ENCODE data around the gene FOXB2. TPM values are rescaled to one million over a fixed set of nuclear protein-coding genes. Genes with fewer than 3 reads are reported as not detected.

FOXB2 gene
- total and polyA plus RNA-seq, 2 of the 13 experiments (the other 11 are each of a cell fraction or from before 2014, with no cell fraction given), result not detected

DNA sequence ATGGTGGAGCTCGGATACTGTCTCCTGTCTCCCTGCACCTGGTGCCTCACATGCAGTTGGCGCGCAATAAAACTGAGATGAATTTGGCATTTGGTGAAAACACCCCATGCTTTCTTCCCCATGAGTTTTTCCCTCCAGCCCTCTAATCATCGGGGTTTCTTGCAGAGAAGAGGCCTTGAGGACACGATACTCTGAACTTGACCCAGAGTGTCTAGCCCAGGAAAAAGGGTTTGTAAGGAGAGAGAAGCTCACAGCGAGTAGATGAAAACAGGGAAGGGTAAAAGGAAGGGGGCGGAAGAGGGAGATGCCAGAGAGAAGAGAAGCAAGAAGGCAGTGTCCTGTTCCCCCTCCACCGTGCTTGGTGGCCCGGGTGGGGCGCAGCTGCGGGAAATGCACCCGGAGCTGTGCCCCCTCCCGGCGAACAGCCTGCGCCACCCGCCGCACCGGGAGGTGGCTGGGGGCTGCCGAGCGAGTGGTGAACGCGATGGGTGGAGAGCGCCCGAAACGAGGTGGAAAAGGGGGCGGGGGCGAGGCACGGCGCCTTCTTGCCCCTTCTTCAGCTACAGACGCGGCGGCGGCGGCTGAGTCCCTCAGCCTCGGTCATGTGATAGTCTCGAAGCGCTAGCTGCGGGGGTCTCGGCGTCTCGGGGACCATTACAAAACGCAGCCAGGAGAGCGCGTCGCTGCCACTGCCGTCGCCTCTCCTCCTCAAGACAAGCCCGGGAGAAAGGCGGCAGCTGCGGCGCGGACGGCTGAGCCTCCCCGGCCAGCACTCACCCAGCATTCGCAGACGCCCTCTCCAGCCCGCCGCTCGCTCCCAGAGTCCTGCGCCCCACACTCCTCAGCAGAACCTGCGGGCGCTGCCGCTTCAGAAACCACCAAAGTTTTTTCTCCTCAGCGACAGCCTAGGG is 1.1 kb upstream of the FOXB2 start (continued):
- TF ChIP-seq, protein P1, sequence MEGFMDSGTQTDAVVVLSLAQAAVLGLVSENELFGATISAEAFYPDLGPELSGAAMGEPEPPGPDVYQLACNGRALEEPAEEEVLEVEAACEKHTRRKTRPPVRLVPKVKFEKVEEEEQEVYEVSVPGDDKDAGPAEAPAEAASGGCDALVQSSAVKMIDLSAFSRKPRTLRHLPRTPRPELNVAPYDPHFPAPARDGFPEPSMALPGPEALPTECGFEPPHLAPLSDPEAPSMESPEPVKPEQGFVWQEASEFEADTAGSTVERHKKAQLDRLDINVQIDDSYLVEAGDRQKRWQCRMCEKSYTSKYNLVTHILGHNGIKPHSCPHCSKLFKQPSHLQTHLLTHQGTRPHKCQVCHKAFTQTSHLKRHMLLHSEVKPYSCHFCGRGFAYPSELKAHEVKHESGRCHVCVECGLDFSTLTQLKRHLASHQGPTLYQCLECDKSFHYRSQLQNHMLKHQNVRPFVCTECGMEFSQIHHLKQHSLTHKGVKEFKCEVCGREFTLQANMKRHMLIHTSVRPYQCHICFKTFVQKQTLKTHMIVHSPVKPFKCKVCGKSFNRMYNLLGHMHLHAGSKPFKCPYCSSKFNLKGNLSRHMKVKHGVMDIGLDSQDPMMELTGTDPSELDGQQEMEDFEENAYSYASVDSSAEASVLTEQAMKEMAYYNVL (CRISPR knock-in tag; IDR thresholded peaks at IDR 0.05; ENCODE audit: borderline replicate concordance), result no peak
- no peak for TF ChIP-seq DNMT3B (CRISPR knock-in tag; conservative IDR thresholded peaks at IDR 0.05)
- no peak for TF ChIP-seq ZNF260 (CRISPR knock-in tag; IDR thresholded peaks at IDR 0.05; ENCODE audit: borderline replicate concordance, low read depth)
- TF ChIP-seq SPEN (CRISPR knock-in tag; IDR thresholded peaks at IDR 0.05; ENCODE audit: low read depth), result no peak
- TF ChIP-seq, protein P2, sequence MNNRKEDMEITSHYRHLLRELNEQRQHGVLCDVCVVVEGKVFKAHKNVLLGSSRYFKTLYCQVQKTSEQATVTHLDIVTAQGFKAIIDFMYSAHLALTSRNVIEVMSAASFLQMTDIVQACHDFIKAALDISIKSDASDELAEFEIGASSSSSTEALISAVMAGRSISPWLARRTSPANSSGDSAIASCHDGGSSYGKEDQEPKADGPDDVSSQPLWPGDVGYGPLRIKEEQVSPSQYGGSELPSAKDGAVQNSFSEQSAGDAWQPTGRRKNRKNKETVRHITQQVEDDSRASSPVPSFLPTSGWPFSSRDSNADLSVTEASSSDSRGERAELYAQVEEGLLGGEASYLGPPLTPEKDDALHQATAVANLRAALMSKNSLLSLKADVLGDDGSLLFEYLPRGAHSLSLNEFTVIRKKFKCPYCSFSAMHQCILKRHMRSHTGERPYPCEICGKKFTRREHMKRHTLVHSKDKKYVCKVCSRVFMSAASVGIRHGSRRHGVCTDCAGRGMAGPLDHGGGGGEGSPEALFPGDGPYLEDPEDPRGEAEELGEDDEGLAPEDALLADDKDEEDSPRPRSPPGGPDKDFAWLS (CRISPR knock-in tag; IDR thresholded peaks at IDR 0.05; ENCODE audit: borderline replicate concordance), result no peak

GRCh38 chr9:77018969-77019235 is 553 bp upstream of the FOXB2 start:
- no peak for ATAC-seq
- 9% methylated on average over 8 of the region's 12 CpGs for WGBS (ENCODE audit: low lambda C conversion rate)
- Histone ChIP-seq H4K20me1 (ENCODE audit: insufficient read depth, low read length) (no peaks in the 10 kb centered on the region), H2AFZ (ENCODE audit: low read length) (no peak overlapping the region), H3K27me3 (ENCODE audit: control insufficient read depth in 1 of 2, insufficient read depth in 2 of 2, low read length in 2 of 2) (peaks cover 8 to 88% of the 10 kb centered on the region in 2 experiments), H3K4me3 (replicated peaks in 1 of 3; ENCODE audit: insufficient read depth in 1 of 3, low read depth in 2 of 3, low read length in 3 of 3) (no peak overlapping the region), H3K9me3 (ENCODE audit: low read length) (no peaks in the 10 kb centered on the region), H3K4me2 (ENCODE audit: low read depth, low read length) (no peak overlapping the region), H3K79me2 (ENCODE audit: insufficient read depth, low read length) (no peaks in the 10 kb centered on the region), H3K9ac (ENCODE audit: insufficient read depth, low read depth, low read length) (no peak overlapping the region), H3K27ac (ENCODE audit: extremely low read length, insufficient read depth, low read length) (no peak overlapping the region), H3K4me1 (ENCODE audit: insufficient read depth, low read length) (no peaks in the 10 kb centered on the region), H3K36me3 (replicated peaks in 1 of 2; ENCODE audit: control insufficient read depth in 1 of 2, insufficient read depth in 2 of 2, low read length in 2 of 2) (no peaks in the 10 kb centered on the region)
- no TSS peak for BruUV-seq (replicated peaks)
- ChIA-PET POLR2A (no interaction called here), CTCF (ENCODE audit: low intra/inter-chr PET ratio, low total read pairs) (no interaction called here)
- no peak for FAIRE-seq
- in situ Hi-C loops (cut with HindIII; ENCODE audit: extremely low pct_ligation_motif_present, low pct_unique_long_range_greater_than_20kb), result no loop called here
- intact Hi-C loops (cut with micrococcal nuclease; ENCODE audit: unreplicated experiment), result no loop called here
- no peak for DNase-seq (ENCODE audit: low spot score)
- TF ChIP-seq SNAI1 (CRISPR knock-in tag; IDR thresholded peaks at IDR 0.05; ENCODE audit: borderline replicate concordance) (no peak), TARDBP (CRISPR knock-in tag; IDR thresholded peaks at IDR 0.05) (no peak), TFDP1 (CRISPR knock-in tag; IDR thresholded peaks at IDR 0.05; ENCODE audit: borderline replicate concordance) (no peak), NPAS2 (CRISPR knock-in tag; IDR thresholded peaks at IDR 0.05; ENCODE audit: borderline replicate concordance) (no peak), HNF4G (IDR thresholded peaks at IDR 0.05; ENCODE audit: borderline replicate concordance, low read depth, low read length) (no peak), HNF4G (CRISPR knock-in tag; IDR thresholded peaks at IDR 0.05; ENCODE audit: borderline replicate concordance, low read depth) (no peak), JUND (CRISPR knock-in tag; IDR thresholded peaks at IDR 0.05) (no peak), SIX4 (CRISPR knock-in tag; IDR thresholded peaks at IDR 0.05) (no peak), CBX5 (CRISPR knock-in tag; IDR thresholded peaks at IDR 0.05; ENCODE audit: borderline replicate concordance) (no peak), ZNF274 (CRISPR knock-in tag; IDR thresholded peaks at IDR 0.05) (no peak)
- TF ChIP-seq, protein P3, sequence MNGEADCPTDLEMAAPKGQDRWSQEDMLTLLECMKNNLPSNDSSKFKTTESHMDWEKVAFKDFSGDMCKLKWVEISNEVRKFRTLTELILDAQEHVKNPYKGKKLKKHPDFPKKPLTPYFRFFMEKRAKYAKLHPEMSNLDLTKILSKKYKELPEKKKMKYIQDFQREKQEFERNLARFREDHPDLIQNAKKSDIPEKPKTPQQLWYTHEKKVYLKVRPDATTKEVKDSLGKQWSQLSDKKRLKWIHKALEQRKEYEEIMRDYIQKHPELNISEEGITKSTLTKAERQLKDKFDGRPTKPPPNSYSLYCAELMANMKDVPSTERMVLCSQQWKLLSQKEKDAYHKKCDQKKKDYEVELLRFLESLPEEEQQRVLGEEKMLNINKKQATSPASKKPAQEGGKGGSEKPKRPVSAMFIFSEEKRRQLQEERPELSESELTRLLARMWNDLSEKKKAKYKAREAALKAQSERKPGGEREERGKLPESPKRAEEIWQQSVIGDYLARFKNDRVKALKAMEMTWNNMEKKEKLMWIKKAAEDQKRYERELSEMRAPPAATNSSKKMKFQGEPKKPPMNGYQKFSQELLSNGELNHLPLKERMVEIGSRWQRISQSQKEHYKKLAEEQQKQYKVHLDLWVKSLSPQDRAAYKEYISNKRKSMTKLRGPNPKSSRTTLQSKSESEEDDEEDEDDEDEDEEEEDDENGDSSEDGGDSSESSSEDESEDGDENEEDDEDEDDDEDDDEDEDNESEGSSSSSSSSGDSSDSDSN (CRISPR knock-in tag; IDR thresholded peaks at IDR 0.05), result no peak
